HepG2 (cell line): ENCODE results near the gene COMP. TPM values are rescaled to one million over a fixed set of nuclear protein-coding genes. Genes with fewer than 3 reads are reported as not detected.
A peak's percentile ranks its signal among the peaks of the same experiment; 100 is the strongest.

ENCODE experiments used
- CBX2 ChIP-seq, 2 experiments: fragments of 200-600 bp in 1 of 2; sonication (generic); formaldehyde crosslinking in 1 of 2; IDR thresholded peaks; 2 replicates each; pipeline versions ENCODE4 v1.7.0 to v1.8.1; 2018 to 2022; ENCODE audit warnings: low read depth in 2 of 2, low read length in 1 of 2, mild to moderate bottlenecking in 1 of 2, missing genetic modification reagents in 1 of 2
- CERS6 ChIP-seq: sonication (generic); formaldehyde crosslinking; IDR thresholded peaks from 2 replicates; pipeline ENCODE4 v1.5.0; 2020; ENCODE audit warnings: missing genetic modification reagents
- CHCHD3 ChIP-seq: sonication (generic); formaldehyde crosslinking; IDR thresholded peaks from 2 replicates; pipeline ENCODE4 v1.8.0; 2022; ENCODE audit warnings: mild to moderate bottlenecking, missing genetic modification reagents, moderate library complexity
- GATAD2A ChIP-seq: IDR thresholded peaks from 2 replicates; pipeline ENCODE4 v1.6.1; 2016
- HMGXB4 ChIP-seq, 2 experiments: sonication (generic) in 1 of 2; formaldehyde crosslinking in 1 of 2; IDR thresholded peaks; 2 replicates each; pipeline versions ENCODE4 v1.4.0 to v1.6.1; 2018 to 2020; ENCODE audit warnings: missing genetic modification reagents in 2 of 2, borderline replicate concordance in 1 of 2, low read depth in 1 of 2, mild to moderate bottlenecking in 1 of 2, missing biosample characterization in 1 of 2
- IRX3 ChIP-seq: sonication (generic); formaldehyde crosslinking; IDR thresholded peaks from 2 replicates; pipeline ENCODE4 v1.8.1; 2023; ENCODE audit warnings: mild to moderate bottlenecking, low read depth, missing genetic modification reagents, borderline replicate concordance
- TBL1XR1 ChIP-seq: fragments of 150-350 bp; IDR thresholded peaks from 2 replicates; pipeline ENCODE4 v1.6.1; 2014; ENCODE audit warnings: borderline replicate concordance, low read length; ENCODE audit not compliant: partially characterized antibody
- YEATS2 ChIP-seq: sonication (generic); formaldehyde crosslinking; IDR thresholded peaks from 2 replicates; pipeline ENCODE4 v1.4.0; 2020; ENCODE audit warnings: missing genetic modification reagents, borderline replicate concordance
- ZBTB14 ChIP-seq: sonication (generic); formaldehyde crosslinking; IDR thresholded peaks from 2 replicates; pipeline ENCODE4 v1.4.0; 2020; ENCODE audit warnings: missing genetic modification reagents
- ZNF768 ChIP-seq: sonication (generic); formaldehyde crosslinking; IDR thresholded peaks from 2 replicates; pipeline ENCODE4 v1.4.0; 2020; ENCODE audit warnings: missing genetic modification reagents
- polyA plus RNA-seq, 8 experiments: library from polyadenylated mRNA; depleted of rRNA in 3 of 8; stranded (reverse) in 7 of 8; unstranded in 1 of 8; fragments of >200 nt; fragmentation: Illumina TruSeq in 4 of 8; extraction: Trizol in 4 of 8; gene quantifications; 2 replicates each; pipeline versions ENCODE4 v1.2.1 to v1.2.3, GENCODE V29; 2011 to 2016; ENCODE audit warnings: low read depth in 4 of 8, missing spikeins in 1 of 8, mixed read lengths in 1 of 8; ENCODE audit not compliant: insufficient read depth in 1 of 8
- total RNA-seq, 5 experiments: library from RNA; depleted of rRNA; stranded (reverse); fragments of >200 nt; fragmentation: Illumina TruSeq; extraction: Trizol; gene quantifications; 2 replicates each; pipeline ENCODE4 v1.2.3, GENCODE V29; 2016; ENCODE audit warnings: low read depth in 1 of 5
- TF ChIP-seq, protein P1 (sequence below): sonication (generic); formaldehyde crosslinking; IDR thresholded peaks from 2 replicates; pipeline ENCODE4 v1.5.1; 2020; ENCODE audit warnings: mild to moderate bottlenecking, missing genetic modification reagents
- TF ChIP-seq, protein P2 (sequence below): fragments of 450-650 bp; IDR thresholded peaks from 2 replicates; pipeline ENCODE4 v1.6.1; 2017
- TF ChIP-seq, protein P3 (sequence below): sonication (generic); formaldehyde crosslinking; IDR thresholded peaks from 2 replicates; pipeline ENCODE4 v1.5.0; 2020; ENCODE audit warnings: missing genetic modification reagents

Gene COMP
- total and polyA plus RNA-seq, 2 of the 13 experiments (the other 11 are each of a cell fraction or from before 2014, with no cell fraction given), result 0.04 to 0.13 TPM

GRCh38 chr19:18741124-18742121 is 49.7 kb downstream of the COMP start (continued):
- TF ChIP-seq, protein P1, sequence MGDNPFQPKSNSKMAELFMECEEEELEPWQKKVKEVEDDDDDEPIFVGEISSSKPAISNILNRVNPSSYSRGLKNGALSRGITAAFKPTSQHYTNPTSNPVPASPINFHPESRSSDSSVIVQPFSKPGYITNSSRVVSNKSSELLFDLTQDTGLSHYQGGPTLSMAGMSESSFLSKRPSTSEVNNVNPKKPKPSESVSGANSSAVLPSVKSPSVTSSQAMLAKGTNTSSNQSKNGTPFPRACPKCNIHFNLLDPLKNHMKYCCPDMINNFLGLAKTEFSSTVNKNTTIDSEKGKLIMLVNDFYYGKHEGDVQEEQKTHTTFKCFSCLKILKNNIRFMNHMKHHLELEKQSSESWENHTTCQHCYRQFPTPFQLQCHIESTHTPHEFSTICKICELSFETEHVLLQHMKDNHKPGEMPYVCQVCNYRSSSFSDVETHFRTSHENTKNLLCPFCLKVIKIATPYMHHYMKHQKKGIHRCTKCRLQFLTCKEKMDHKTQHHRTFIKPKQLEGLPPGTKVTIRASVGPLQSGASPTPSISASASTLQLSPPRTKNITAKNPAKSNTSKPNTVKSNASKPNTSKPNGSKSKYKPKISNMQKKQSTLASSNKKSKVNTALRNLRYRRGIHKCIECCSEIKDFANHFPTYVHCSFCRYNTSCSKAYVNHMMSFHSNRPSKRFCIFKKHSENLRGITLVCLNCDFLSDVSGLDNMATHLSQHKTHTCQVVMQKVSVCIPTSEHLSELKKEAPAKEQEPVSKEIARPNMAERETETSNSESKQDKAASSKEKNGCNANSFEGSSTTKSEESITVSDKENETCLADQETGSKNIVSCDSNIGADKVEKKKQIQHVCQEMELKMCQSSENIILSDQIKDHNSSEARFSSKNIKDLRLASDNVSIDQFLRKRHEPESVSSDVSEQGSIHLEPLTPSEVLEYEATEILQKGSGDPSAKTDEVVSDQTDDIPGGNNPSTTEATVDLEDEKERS (CRISPR knock-in tag), result no peak
- TF ChIP-seq CERS6 (CRISPR knock-in tag), result no peak
- peak; percentile 44 for TF ChIP-seq GATAD2A (CRISPR knock-in tag)
- no peak for TF ChIP-seq CHCHD3
- TF ChIP-seq, protein P2, sequence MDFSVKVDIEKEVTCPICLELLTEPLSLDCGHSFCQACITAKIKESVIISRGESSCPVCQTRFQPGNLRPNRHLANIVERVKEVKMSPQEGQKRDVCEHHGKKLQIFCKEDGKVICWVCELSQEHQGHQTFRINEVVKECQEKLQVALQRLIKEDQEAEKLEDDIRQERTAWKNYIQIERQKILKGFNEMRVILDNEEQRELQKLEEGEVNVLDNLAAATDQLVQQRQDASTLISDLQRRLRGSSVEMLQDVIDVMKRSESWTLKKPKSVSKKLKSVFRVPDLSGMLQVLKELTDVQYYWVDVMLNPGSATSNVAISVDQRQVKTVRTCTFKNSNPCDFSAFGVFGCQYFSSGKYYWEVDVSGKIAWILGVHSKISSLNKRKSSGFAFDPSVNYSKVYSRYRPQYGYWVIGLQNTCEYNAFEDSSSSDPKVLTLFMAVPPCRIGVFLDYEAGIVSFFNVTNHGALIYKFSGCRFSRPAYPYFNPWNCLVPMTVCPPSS, result no peak
- TF ChIP-seq, protein P3, sequence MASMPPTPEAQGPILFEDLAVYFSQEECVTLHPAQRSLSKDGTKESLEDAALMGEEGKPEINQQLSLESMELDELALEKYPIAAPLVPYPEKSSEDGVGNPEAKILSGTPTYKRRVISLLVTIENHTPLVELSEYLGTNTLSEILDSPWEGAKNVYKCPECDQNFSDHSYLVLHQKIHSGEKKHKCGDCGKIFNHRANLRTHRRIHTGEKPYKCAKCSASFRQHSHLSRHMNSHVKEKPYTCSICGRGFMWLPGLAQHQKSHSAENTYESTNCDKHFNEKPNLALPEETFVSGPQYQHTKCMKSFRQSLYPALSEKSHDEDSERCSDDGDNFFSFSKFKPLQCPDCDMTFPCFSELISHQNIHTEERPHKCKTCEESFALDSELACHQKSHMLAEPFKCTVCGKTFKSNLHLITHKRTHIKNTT (CRISPR knock-in tag), result no peak
- no peak; the same call in 1 of the 2 replicates for TF ChIP-seq YEATS2 (CRISPR knock-in tag)
- TF ChIP-seq ZBTB14 (CRISPR knock-in tag), result no peak
- TF ChIP-seq CBX2 (IDR thresholded peaks at IDR 0.05; ENCODE audit: low read depth, low read length), result no peak
- TF ChIP-seq CBX2 (CRISPR knock-in tag; IDR thresholded peaks at IDR 0.05; ENCODE audit: low read depth), result no peak
- no peak for TF ChIP-seq TBL1XR1
- TF ChIP-seq ZNF768 (CRISPR knock-in tag), result no peak
- peak; percentile 28 to 50; a peak in 3 of 4 replicates for TF ChIP-seq HMGXB4 (CRISPR knock-in tag; IDR thresholded peaks at IDR 0.05; ENCODE audit: borderline replicate concordance in 1 of 2, low read depth in 1 of 2)
- TF ChIP-seq IRX3 (CRISPR knock-in tag), result no peak
